ENCODE results near the gene IL10RB. TPM values are rescaled to one million over a fixed set of nuclear protein-coding genes. Genes with fewer than 3 reads are reported as not detected.

The IL10RB gene
- polyA plus RNA-seq, 5 donors, result 24.0 to 30.2 (median 29.8) TPM

DNA sequence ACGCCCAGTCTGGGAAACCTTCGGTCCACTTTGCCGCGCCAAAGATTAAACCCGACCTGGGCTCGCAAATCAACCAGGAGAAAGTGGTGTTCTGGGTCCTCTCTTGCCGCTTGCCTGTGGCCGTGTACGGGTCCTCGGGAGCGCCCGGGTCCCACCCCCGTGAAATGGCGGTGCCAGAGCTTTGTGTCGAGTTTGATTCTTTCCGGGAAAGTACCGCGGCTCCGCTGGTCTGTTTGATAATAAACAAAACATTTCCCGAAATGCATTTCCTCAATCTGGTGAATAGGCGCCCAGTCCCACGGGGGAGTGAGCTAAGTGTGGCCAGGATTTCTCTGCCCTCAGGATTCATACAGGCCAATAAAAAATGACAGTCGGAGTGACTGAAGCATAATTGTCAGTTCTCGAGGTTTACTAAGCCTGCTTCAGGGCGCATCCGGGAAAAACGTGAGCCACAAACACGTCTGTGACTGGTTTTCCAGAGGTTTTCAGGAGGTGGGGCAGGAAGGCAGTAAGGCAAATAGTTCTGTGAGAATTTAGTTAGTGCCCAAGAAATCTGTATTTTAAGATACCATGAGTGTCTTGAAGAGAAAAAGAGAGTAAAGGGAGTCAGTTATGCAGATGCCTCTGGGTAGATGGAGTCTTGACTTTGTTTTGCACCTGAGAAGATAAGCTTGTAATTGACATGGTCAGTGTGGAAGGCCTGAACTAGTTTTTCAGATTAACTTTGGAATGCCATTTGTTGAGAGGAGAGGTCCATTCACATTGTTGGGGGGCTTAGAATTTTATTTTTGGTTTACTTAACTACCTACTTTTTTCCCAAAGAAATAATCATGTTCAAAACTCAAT is 59.3 kb downstream of the IL10RB start:
- DNase-seq, result peak in 1 of 2 donors; percentile 69

DNA sequence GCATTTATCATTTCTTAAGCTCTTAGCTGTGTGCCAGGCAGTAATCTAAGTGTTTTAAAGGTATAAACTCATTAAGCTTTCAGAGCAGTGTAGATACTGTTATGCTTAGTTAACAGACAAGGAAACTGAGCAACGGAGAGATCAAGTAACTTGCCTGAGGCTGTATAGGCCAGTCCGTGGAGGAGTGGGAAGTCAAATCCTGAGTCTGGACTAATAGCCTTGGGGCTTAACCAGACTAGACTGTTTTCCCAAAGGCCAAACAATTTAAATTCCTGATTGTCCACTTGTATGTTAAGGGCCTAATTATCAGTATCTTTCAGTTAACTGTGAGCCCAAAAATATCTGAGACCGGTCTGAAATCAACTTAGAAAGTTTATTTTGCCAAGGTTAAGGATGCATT is 61.2 kb downstream of the IL10RB start:
- no peak for DNase-seq

- no peak for DNase-seq
Observed at GRCh38 chr21:33327792-33328433, 61.7 kb downstream of the IL10RB start.

- no peak for DNase-seq
Observed at GRCh38 chr21:33330726-33331125, 64.6 kb downstream of the IL10RB start.

GRCh38 chr21:33332143-33332542 is 66.0 kb downstream of the IL10RB start:
- no peak for DNase-seq

DNA sequence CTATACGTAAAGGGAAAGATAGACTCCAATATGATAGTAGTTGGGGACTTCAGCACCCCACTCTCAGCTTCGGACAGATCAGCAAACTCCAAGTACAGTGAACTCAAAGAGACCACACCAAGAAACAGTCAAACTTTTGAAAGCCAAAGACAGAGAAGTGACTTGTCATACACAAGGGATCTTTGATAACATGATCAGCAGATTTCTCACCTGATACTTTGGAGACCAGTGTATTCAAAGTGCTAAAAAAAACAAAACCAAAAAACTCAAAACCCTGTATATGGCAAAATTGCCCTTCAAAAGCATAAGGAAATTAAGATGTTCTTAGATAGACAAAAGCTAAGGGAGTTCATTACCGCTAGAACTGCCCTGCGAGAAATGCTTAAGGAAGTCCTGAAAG is 68.0 kb downstream of the IL10RB start:
- no peak for DNase-seq

GRCh38 chr21:33334824-33335223 is 68.7 kb downstream of the IL10RB start:
- no peak for DNase-seq

GRCh38 chr21:33339135-33339534 is 73.0 kb downstream of the IL10RB start:
- no peak for DNase-seq

DNA sequence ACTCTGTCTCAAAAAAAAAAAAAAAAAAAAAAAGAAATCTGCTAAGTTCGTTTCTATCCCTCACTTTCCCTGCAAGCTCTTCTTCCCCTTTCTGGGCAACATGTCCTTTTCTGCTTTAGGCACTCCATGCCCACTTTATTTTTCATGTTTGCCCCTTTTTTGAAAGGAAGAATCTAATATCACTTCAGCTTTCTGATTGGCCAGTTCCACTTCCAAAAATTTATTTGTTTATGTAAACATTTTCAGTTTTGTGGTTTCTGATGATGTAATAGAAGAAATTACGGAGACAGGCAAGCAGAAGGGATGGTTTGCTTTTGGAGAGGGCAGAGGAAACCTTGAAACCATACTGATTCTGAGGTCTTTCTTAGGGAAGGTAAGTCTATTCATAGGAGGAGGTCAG is 73.8 kb downstream of the IL10RB start:
- no peak for DNase-seq

DNA sequence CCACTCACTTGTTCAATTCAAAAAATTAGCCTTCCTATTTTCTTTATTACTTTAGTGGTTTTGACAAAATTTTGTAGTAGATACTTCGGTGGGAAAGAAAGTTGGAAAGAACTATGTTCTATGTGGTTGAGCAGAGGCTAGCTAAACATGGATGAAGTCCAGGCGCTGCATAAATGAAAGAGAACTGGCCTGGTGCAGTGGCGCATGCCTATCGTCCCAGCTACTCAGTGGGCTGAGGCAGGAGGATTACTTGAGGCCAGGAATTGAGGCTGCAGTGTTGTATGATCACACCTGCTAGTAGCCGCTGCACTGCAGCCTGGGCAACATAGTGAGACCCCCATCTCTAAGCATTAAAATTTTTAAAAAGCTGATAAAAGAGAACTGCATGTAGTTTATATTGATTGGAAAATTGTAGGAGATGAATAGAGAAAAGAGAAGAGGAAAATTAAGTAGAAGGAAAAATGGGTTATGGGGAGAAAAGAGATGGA is 79.6 kb downstream of the IL10RB start:
- no peak for DNase-seq

Other genes starting within 250 kb of the IL10RB start
- gene OLIG2, start 240.4 kb upstream of the IL10RB start, polyA plus RNA-seq (ENCODE audit: insufficient read depth in 1 of 5, insufficient read length in 5 of 5, low replicate concordance in 1 of 5), result not detected
- under 1 TPM in 3 of 5 donors, not detected in 2; 0.10 to 0.50 (median 0.31) TPM for gene OLIG1, start 196.2 kb upstream of the IL10RB start, polyA plus RNA-seq (ENCODE audit: insufficient read depth in 1 of 5, insufficient read length in 5 of 5, low replicate concordance in 1 of 5)
- 10 to 100 TPM; 15.0 to 27.4 (median 22.0) TPM for gene IFNAR2, start 36.4 kb upstream of the IL10RB start, polyA plus RNA-seq (ENCODE audit: insufficient read depth in 1 of 5, insufficient read length in 5 of 5, low replicate concordance in 1 of 5)
- 10 to 100 TPM; 24.3 to 35.1 (median 34.6) TPM for gene IFNAR1, start 58.6 kb downstream of the IL10RB start, polyA plus RNA-seq (ENCODE audit: insufficient read depth in 1 of 5, insufficient read length in 5 of 5, low replicate concordance in 1 of 5)
- 10 to 100 TPM; 69.5 to 83.6 (median 75.5) TPM for gene IFNGR2, start 137.0 kb downstream of the IL10RB start, polyA plus RNA-seq (ENCODE audit: insufficient read depth in 1 of 5, insufficient read length in 5 of 5, low replicate concordance in 1 of 5)
- gene TMEM50B, start 213.6 kb downstream of the IL10RB start, polyA plus RNA-seq (ENCODE audit: insufficient read depth in 1 of 5, insufficient read length in 5 of 5, low replicate concordance in 1 of 5), result 10 to 100 TPM; 52.8 to 96.0 (median 56.1) TPM
- gene DNAJC28, start 225.3 kb downstream of the IL10RB start, polyA plus RNA-seq (ENCODE audit: insufficient read depth in 1 of 5, insufficient read length in 5 of 5, low replicate concordance in 1 of 5), result 1 to 10 TPM; 3.0 to 4.6 (median 3.4) TPM